ENCODE results near the gene DUOXA2.
A peak's percentile ranks its signal among the peaks of the same experiment; 100 is the strongest.

DUOXA2 gene

GRCh38 chr15:45150997-45151396 is 36.9 kb downstream of the DUOXA2 start:
- TF ChIP-seq EZH2 (IDR thresholded peaks at IDR 0.05) (no peak), FOXP2 (optimal IDR thresholded peaks at IDR 0.05; ENCODE audit: control extremely low read depth, extremely low read length, insufficient read depth) (no peak), POLR2AphosphoS5 (IDR thresholded peaks at IDR 0.05; ENCODE audit: borderline replicate concordance, low read depth, low read length) (no peak)
- H3K9ac ChIP-seq (ENCODE audit: insufficient read length) = no peak overlapping the region

DNA sequence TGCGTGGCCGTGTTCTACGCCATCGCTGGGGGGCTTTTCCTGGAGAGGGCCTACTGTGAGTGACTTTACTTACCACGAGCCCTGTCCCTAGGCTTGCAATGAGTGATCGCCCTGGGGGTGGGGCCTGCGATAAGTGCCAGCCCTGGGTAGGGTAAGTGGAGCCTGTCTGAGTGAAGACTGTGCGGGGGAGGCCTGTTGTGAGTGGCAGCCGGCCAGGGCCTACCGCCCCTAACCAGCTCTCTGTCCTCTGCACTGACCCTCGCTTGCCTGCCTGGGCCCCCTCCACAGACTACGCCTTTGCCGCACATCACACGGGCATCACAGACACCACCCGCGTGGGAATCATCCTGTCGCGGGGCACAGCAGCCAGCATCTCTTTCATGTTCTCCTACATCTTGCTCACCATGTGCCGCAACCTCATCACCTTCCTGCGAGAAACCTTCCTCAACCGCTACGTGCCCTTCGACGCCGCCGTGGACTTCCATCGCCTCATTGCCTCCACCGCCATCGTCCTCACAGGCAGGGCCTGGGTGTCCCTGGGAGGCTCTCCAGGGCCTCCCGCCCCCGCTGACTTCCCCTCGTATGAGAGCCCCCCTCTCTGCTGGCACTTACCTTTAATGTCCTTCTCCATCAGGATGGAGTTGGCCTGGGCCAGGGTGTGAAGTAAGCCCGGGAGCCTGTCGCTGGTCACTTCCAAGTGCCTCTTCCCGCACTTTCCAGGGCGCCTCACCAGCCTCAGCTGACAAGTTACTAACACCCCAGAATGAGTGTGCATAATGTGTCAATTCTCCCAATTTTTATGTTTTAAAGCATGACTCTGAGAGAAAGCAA is 38.1 kb downstream of the DUOXA2 start:
- no peak overlapping the region for H3K9ac ChIP-seq (ENCODE audit: insufficient read length)
- H3K9me3 ChIP-seq (ENCODE audit: low read depth, low read length) = no peaks in the 10 kb centered on the region
- no peak overlapping the region for H3K4me3 ChIP-seq
- H3K27ac ChIP-seq = no peak overlapping the region
- H3K36me3 ChIP-seq (ENCODE audit: insufficient read depth, low read length) = no peaks in the 10 kb centered on the region
- TF ChIP-seq POLR2AphosphoS5 (IDR thresholded peaks at IDR 0.05; ENCODE audit: borderline replicate concordance, low read depth, low read length) (no peak), EZH2 (IDR thresholded peaks at IDR 0.05) (no peak), FOXP2 (optimal IDR thresholded peaks at IDR 0.05; ENCODE audit: control extremely low read depth, extremely low read length, insufficient read depth) (no peak)
- DNase-seq (ENCODE audit: low read depth, low spot score) = no peak

More at GRCh38 chr15:45150997-45151396, 36.9 kb downstream of the DUOXA2 start:
- DNase-seq (ENCODE audit: low read depth, low spot score) = no peak
- Histone ChIP-seq H3K27ac (no peak overlapping the region), H3K4me3 (no peak overlapping the region), H3K9me3 (ENCODE audit: low read depth, low read length) (no peaks in the 10 kb centered on the region), H3K36me3 (ENCODE audit: insufficient read depth, low read length) (no peaks in the 10 kb centered on the region)

- no peaks in the 10 kb centered on the region for H3K36me3 ChIP-seq (ENCODE audit: insufficient read depth, low read length)
- H3K4me3 ChIP-seq = no peak overlapping the region
- no peak overlapping the region for H3K27ac ChIP-seq
- no peak overlapping the region for H3K9ac ChIP-seq (ENCODE audit: insufficient read length)
- TF ChIP-seq FOXP2 (optimal IDR thresholded peaks at IDR 0.05; ENCODE audit: control extremely low read depth, extremely low read length, insufficient read depth) (no peak), EZH2 (IDR thresholded peaks at IDR 0.05) (no peak)
- DNase-seq (ENCODE audit: low read depth, low spot score) = no peak
- no peaks in the 10 kb centered on the region for H3K9me3 ChIP-seq (ENCODE audit: low read depth, low read length)
Measured at GRCh38 chr15:45155739-45156138, 41.6 kb downstream of the DUOXA2 start.

- no peak for DNase-seq (ENCODE audit: low read depth, low spot score)
- Histone ChIP-seq H3K9ac (ENCODE audit: insufficient read length) (no peak overlapping the region), H3K27ac (no peak overlapping the region), H3K9me3 (ENCODE audit: low read depth, low read length) (no peaks in the 10 kb centered on the region), H3K4me3 (no peak overlapping the region), H3K36me3 (ENCODE audit: insufficient read depth, low read length) (no peaks in the 10 kb centered on the region)
- no peak for TF ChIP-seq EZH2 (IDR thresholded peaks at IDR 0.05)
- no peak for TF ChIP-seq FOXP2 (optimal IDR thresholded peaks at IDR 0.05; ENCODE audit: control extremely low read depth, extremely low read length, insufficient read depth)
- TF ChIP-seq POLR2AphosphoS5 (IDR thresholded peaks at IDR 0.05; ENCODE audit: borderline replicate concordance, low read depth, low read length) = no peak
Measured at GRCh38 chr15:45156744-45157455, 42.8 kb downstream of the DUOXA2 start.

GRCh38 chr15:45157974-45158373 is 43.8 kb downstream of the DUOXA2 start:
- Histone ChIP-seq H3K4me3 (no peak overlapping the region), H3K27ac (no peak overlapping the region), H3K9ac (ENCODE audit: insufficient read length) (no peak overlapping the region), H3K36me3 (ENCODE audit: insufficient read depth, low read length) (no peaks in the 10 kb centered on the region), H3K9me3 (ENCODE audit: low read depth, low read length) (no peaks in the 10 kb centered on the region)
- TF ChIP-seq EZH2 (IDR thresholded peaks at IDR 0.05) (no peak), POLR2AphosphoS5 (IDR thresholded peaks at IDR 0.05; ENCODE audit: borderline replicate concordance, low read depth, low read length) (no peak), FOXP2 (optimal IDR thresholded peaks at IDR 0.05; ENCODE audit: control extremely low read depth, extremely low read length, insufficient read depth) (no peak)
- peak; percentile 5 for DNase-seq (ENCODE audit: low read depth, low spot score)

GRCh38 chr15:45161666-45162065 is 47.5 kb downstream of the DUOXA2 start:
- DNase-seq (ENCODE audit: low read depth, low spot score) = no peak
- Histone ChIP-seq H3K4me3 (no peak overlapping the region), H3K9me3 (ENCODE audit: low read depth, low read length) (no peaks in the 10 kb centered on the region), H3K36me3 (ENCODE audit: insufficient read depth, low read length) (no peaks in the 10 kb centered on the region), H3K27ac (no peak overlapping the region), H3K9ac (ENCODE audit: insufficient read length) (no peak overlapping the region)
- TF ChIP-seq EZH2 (IDR thresholded peaks at IDR 0.05) (no peak), FOXP2 (optimal IDR thresholded peaks at IDR 0.05; ENCODE audit: control extremely low read depth, extremely low read length, insufficient read depth) (no peak), POLR2AphosphoS5 (IDR thresholded peaks at IDR 0.05; ENCODE audit: borderline replicate concordance, low read depth, low read length) (no peak)

DNA sequence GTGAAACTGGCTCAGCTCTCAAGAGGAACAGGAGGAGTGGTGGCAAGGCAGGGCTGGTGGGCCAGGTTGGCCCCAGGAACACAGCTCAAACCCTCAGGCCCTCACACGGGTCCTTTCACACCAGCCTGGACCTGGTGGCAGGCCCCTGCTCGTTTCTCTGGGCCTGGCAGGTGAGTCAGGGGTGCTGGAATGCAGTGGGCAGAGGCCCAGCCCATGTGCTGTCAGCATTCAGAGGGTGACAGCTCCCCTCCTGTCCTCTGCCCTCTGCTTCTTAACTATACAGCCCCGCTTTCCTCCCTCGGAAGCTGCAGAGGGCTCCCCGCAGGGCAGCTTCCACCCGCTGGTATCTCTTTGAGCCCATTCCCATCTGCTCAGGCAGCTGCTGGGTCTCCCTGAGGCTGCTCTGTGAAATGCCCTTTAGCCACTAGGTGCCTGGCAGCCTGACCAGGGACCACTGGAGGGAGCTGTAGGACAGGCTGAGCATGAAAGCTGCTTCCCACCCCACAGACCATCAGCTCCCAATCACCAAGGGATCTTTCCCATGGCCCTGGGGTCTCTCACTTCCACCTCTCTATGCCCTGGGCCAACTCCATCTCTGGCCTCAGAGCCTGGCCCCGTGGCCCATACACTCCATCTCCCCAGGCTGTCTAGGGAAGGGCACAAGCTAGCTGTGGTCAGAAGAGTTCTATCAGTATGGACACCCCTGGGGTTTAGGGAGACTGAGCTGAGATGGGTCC is 48.8 kb downstream of the DUOXA2 start:
- H3K27ac ChIP-seq = no peak overlapping the region
- no peaks in the 10 kb centered on the region for H3K36me3 ChIP-seq (ENCODE audit: insufficient read depth, low read length)
- DNase-seq (ENCODE audit: low read depth, low spot score) = peak; percentile 18
- no peak overlapping the region for H3K9ac ChIP-seq (ENCODE audit: insufficient read length)
- no peak for TF ChIP-seq POLR2AphosphoS5 (IDR thresholded peaks at IDR 0.05; ENCODE audit: borderline replicate concordance, low read depth, low read length)
- no peak for TF ChIP-seq EZH2 (IDR thresholded peaks at IDR 0.05)
- no peak for TF ChIP-seq FOXP2 (optimal IDR thresholded peaks at IDR 0.05; ENCODE audit: control extremely low read depth, extremely low read length, insufficient read depth)
- H3K9me3 ChIP-seq (ENCODE audit: low read depth, low read length) = no peaks in the 10 kb centered on the region
- no peak overlapping the region for H3K4me3 ChIP-seq

GRCh38 chr15:45163508-45163856 is 49.4 kb downstream of the DUOXA2 start:
- Histone ChIP-seq H3K4me3 (no peak overlapping the region), H3K27ac (no peak overlapping the region), H3K9ac (ENCODE audit: insufficient read length) (no peak overlapping the region), H3K36me3 (ENCODE audit: insufficient read depth, low read length) (no peaks in the 10 kb centered on the region), H3K9me3 (ENCODE audit: low read depth, low read length) (no peaks in the 10 kb centered on the region)
- DNase-seq (ENCODE audit: low read depth, low spot score) = no peak
- TF ChIP-seq FOXP2 (optimal IDR thresholded peaks at IDR 0.05; ENCODE audit: control extremely low read depth, extremely low read length, insufficient read depth) = no peak
- no peak for TF ChIP-seq POLR2AphosphoS5 (IDR thresholded peaks at IDR 0.05; ENCODE audit: borderline replicate concordance, low read depth, low read length)
- TF ChIP-seq EZH2 (IDR thresholded peaks at IDR 0.05) = no peak
